ENCODE measurements around the gene VPS13C.

VPS13C gene

DNA sequence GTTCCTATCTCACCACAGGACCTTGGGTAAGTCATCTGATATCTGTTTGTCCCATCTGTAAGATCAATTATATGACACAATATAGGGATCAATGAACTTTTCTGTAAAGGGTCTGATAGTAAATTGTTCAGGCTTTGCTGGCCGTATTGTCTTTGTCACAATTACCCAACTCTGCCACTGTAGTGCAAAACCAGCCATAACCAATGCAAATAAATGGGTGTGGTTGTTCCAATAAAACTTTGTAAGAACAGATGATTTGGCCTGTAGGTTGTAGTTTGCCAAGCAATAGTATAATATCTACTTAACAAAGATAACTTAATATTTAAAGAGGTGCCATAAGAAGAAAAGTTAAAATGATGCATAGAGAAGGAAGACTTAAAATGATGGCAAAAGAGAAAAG is 210.8 kb downstream of the VPS13C start:
- in situ Hi-C loops (cut with HindIII; ENCODE audit: low pct_unique_long_range_greater_than_20kb, low sequenced_read_pairs): no loop called here
- no peak for TF ChIP-seq JUND (IDR thresholded peaks at IDR 0.05; ENCODE audit: low read depth)
- no peak for DNase-seq (ENCODE audit: low read depth in 1 of 2, low spot score in 1 of 2)

DNA sequence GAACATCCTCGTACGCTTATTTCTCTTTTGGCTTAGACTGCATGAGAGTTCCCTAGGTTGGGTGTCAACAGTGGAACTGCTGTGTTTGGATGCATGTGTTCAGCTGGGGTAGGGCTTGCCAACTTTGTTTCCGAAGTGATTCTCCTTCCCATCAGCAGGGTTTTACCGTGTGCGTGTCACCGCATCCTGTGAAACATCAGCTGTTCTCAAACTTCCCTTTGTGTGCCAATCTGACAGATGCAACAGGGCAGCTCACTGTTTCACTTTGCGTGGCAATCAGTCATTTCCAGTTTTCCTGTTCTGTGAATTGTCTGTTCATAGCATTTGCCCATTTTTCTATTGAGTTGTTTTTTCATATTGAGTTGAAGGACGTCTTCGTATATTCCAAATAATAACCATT is 218.8 kb downstream of the VPS13C start:
- TF ChIP-seq JUND (IDR thresholded peaks at IDR 0.05; ENCODE audit: low read depth): no peak
- in situ Hi-C loops (cut with HindIII; ENCODE audit: low pct_unique_long_range_greater_than_20kb, low sequenced_read_pairs): no loop called here
- no peak for DNase-seq (ENCODE audit: low read depth in 1 of 2, low spot score in 1 of 2)

DNA sequence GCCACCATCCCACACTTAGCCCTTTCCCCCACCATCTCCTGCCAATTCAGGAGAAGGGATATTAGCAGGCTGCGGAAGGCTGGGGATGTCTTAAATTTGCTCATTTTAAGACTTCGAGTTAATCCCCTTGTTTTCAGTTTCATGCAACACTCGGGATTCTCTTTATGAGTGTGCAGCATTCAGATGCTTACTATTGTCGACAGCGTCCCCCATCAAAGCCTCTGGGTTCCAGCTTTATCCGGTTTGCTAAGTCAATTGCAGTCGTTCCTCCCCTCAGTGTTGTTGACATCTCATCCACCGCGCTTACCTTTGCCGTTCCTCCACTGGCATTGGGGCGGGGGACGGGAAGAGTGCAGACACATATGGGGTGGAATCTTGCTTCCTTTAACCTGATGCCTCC is 220.2 kb downstream of the VPS13C start:
- DNase-seq (ENCODE audit: low read depth in 1 of 2, low spot score in 1 of 2): no peak
- in situ Hi-C loops (cut with HindIII; ENCODE audit: low pct_unique_long_range_greater_than_20kb, low sequenced_read_pairs): no loop called here
- no peak for TF ChIP-seq JUND (IDR thresholded peaks at IDR 0.05; ENCODE audit: low read depth)

DNA sequence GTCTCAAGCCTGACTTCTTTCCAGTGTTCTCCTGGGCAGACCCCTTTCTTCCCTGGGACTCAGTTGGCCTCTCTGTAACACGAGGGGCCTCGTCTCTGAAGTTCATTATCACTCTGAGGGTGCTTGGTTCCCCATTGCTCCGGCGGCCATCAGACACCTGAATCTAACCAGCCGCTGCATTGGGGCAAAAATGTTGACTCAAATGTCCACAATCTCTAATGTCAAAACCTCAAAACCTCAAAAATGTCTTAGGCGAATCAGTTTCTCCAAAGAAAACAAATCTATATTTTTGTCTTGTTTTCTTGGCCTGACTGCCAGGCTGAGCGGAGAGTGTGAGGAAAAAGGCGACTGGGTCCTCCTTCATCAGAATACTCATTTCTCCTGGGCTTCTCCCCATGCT is 220.7 kb downstream of the VPS13C start:
- in situ Hi-C loops (cut with HindIII; ENCODE audit: low pct_unique_long_range_greater_than_20kb, low sequenced_read_pairs): no loop called here
- DNase-seq (ENCODE audit: low read depth in 1 of 2, low spot score in 1 of 2): no peak
- TF ChIP-seq JUND (IDR thresholded peaks at IDR 0.05; ENCODE audit: low read depth): no peak

DNA sequence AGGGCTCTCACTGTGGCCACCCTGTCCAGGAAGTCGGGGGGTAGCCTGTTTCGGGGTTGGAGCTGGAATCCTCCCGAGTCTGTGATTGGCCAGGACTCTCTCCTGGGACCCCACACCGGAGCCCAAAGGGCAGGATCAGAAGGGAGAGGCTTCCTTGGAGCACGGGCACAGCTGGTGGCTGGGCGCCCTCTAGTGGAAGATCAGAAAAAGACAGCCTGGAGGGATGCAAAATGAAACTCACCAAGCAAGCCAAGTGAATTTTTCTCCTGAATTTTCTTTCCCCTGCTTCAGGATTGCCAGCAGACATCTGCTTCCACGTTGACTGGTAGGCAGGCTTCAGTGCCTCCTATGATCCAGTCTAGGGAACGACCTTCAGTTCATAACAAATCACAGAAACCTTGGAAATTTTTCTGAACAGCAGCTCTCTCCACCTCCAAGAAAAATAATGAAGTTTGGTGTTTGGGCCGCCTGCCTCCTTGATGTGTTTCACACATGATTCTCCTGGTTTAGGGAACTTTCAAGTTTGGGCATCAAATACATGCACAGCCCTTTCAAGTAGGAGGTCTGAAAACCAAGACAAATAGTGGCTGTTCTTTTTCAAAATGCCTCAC is 224.6 kb downstream of the VPS13C start:
- no peak for TF ChIP-seq JUND (IDR thresholded peaks at IDR 0.05; ENCODE audit: low read depth)
- peak; percentile 45 to 76 for DNase-seq (ENCODE audit: low read depth in 1 of 2, low spot score in 1 of 2)
- in situ Hi-C loops (cut with HindIII; ENCODE audit: low pct_unique_long_range_greater_than_20kb, low sequenced_read_pairs): no loop called here

DNA sequence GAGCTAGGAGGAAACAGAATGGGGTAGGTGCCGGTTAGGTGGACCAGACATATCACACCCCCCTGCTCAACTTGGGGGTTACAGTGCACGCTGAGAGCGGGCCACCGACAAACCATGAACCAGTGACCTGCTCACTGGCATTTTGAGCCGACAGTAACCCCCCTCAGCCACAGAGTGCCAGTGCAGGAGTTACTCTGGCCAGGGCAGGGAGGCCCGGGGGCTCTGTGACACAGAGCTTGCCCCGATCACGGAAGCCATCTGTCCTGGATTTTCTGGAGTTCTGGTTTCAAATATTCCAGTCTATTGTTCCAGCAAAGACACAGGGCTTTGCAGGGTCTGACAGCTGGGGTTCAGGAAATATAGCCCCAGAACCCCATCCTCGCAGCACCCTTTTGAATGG is 225.2 kb downstream of the VPS13C start:
- DNase-seq (ENCODE audit: low read depth in 1 of 2, low spot score in 1 of 2): no peak
- TF ChIP-seq JUND (IDR thresholded peaks at IDR 0.05; ENCODE audit: low read depth): no peak
- in situ Hi-C loops (cut with HindIII; ENCODE audit: low pct_unique_long_range_greater_than_20kb, low sequenced_read_pairs): no loop called here

DNA sequence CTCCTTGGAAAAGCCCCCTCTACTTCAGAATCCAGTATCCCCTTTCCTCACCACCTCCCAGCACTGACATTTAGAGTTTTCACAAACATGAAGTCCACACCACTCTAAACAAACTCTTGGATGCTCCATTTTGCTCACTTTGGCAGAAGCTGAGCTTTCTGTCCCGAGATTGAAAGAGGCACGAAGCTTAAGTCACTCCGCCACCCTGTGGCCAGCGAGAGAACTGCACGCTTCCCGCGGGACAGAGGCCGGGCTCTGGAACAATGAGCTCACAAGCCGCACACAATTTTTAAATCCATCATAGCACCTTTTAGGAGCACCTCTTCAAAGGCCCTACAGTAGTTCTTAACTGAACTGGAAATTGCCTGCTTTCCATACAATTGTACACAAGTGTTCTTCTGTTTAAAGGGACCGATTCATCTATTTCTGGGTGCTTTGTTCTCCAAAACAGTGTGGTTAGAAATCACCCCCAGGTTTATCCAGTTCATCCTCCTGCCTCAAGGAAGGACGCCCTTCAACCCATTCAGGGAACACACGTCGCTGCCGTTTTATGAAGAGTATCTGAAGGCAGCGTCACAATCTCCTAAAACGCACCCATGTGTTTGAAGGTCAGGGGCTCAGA is 226.1 kb downstream of the VPS13C start:
- in situ Hi-C loops (cut with HindIII; ENCODE audit: low pct_unique_long_range_greater_than_20kb, low sequenced_read_pairs): no loop called here
- DNase-seq (ENCODE audit: low read depth in 1 of 2, low spot score in 1 of 2): peak; percentile 37 to 89
- TF ChIP-seq JUND (IDR thresholded peaks at IDR 0.05; ENCODE audit: low read depth): no peak

DNA sequence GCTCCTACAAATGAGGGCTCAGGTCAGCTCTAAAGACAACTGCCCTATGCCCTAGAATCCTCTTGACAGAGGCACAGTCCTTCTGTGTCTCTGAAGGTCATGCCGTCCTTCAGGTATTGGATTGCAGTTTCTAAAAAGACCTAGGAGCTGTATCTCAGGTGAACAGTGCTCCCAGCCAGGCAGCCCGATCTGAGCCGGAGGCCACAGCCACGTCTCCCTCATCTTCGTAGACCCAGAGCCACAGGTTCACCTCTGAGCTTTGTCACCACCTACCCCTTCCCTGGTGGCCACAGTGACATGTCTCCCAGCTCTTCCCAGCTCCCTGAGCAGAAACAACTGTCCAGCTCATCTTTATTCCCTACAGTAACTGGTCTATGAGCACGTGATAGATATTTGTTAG is 228.0 kb downstream of the VPS13C start:
- in situ Hi-C loops (cut with HindIII; ENCODE audit: low pct_unique_long_range_greater_than_20kb, low sequenced_read_pairs): no loop called here
- no peak for DNase-seq (ENCODE audit: low read depth in 1 of 2, low spot score in 1 of 2)
- TF ChIP-seq JUND (IDR thresholded peaks at IDR 0.05; ENCODE audit: low read depth): no peak

DNA sequence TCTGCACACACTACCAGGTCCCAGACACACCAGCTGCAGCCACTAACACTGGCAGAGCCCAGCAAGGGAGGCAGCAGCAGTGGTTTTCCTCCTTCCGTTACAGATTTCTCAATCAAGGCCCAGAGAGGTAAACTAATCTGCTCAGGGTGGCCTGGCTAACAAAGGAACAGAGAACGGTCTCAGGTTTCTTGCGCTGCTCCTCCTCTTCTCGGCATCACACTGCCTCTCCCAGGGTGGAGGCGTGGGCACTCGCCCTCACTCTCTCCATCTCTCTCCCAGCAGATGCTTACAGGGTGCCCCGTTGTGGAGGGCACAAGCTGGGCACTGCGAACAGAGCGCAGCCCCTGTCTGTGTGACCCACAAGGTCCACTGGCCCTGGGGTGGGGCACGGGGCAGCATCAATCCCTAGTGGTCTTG is 228.7 kb downstream of the VPS13C start:
- in situ Hi-C loops (cut with HindIII; ENCODE audit: low pct_unique_long_range_greater_than_20kb, low sequenced_read_pairs): no loop called here
- DNase-seq (ENCODE audit: low read depth in 1 of 2, low spot score in 1 of 2): no peak
- no peak for TF ChIP-seq JUND (IDR thresholded peaks at IDR 0.05; ENCODE audit: low read depth)

DNA sequence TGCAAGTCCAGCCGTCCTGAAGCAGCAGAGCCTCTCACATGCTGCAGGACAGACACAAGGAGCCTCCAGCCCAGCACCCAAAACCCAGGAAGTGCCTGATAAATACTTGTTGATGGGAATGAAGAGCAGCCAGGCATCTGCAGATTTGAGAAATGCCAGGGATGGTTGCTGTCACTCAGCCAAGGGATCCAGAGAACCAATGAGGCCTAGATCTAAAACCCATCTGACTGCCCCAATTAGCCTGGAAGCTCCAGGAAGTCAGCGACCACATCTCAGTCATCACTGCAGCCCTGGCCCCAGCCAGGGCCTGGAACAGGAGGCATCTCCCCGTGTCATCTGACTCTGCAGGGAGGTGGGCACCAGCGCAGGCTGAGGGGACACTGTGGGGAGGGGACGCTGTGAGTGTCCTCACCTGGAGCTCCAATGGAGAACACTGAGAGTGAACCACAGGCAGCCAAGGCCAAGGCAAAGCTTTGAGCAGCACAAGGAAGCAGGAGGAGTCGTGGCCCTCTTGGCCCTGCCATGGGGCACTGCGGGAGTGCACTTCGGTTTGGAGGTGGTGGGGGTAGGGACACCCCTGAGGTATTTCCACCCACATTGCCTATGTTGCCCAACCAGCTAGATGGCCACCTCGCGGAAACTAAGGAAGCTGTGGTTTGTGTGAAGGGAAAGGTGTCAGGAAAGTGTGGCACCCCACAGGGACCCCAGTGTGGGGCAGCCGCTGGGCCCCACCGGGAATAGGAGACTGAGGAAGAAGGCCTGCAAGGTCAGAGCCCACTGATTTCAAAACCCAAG is 229.5 kb downstream of the VPS13C start:
- DNase-seq (ENCODE audit: low read depth in 1 of 2, low spot score in 1 of 2): no peak
- in situ Hi-C loops (cut with HindIII; ENCODE audit: low pct_unique_long_range_greater_than_20kb, low sequenced_read_pairs): no loop called here

DNA sequence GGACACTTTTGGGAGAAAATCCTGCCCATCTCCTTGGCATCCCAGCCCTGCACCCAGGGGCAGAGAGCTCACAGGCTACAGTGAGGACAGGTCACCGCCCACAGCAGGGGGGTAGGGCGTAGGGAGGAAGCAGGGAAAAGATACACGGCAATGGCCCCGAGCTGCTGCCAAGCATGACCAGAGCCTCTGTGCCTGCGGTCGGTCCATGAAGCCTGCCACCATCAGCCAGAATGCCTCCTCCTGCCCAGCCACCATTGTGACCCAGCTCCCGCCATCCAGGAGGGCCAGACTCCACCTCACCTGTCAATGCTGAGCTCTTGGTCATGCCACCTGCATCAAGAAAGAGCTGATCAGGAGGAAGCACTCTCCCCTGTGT is 230.7 kb downstream of the VPS13C start:
- DNase-seq (ENCODE audit: low read depth in 1 of 2, low spot score in 1 of 2): no peak
- no peak for TF ChIP-seq JUND (IDR thresholded peaks at IDR 0.05; ENCODE audit: low read depth)
- in situ Hi-C loops (cut with HindIII; ENCODE audit: low pct_unique_long_range_greater_than_20kb, low sequenced_read_pairs): no loop called here

More for the DNA sequence above, 229.5 kb downstream of the VPS13C start:
- TF ChIP-seq JUND (IDR thresholded peaks at IDR 0.05; ENCODE audit: low read depth): no peak

DNA sequence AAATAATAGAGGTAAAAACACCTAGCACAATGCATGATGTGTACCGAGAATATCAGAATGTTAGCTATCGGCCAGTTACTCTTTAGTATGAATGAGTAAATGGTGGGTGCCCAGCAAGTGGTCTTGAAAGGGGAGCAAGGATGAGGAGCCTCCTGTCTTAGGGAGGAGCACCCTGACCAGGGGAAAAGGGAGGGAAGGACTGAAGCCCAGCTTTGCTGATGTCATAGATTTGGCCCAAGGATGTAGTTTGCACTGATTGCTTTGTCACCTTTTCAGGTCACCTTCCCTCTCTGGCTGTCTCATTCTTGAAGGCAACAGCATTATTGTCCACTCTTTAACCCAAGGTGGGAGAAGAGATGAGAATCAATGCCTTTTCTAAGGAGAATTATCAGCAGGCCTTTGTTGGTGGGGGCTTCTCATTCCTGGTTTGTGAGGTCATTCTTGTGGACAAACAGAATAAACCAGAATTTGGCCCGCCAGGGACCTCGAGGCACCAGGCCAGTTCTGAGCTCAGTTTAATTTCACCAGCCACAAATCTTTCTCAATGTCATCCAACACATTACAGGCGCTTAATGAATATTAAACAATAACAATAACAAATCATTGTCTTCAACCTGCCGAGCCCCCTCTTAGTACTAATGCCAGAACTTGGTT is 231.3 kb downstream of the VPS13C start:
- no peak for DNase-seq (ENCODE audit: low read depth in 1 of 2, low spot score in 1 of 2)
- TF ChIP-seq JUND (IDR thresholded peaks at IDR 0.05; ENCODE audit: low read depth): no peak
- in situ Hi-C loops (cut with HindIII; ENCODE audit: low pct_unique_long_range_greater_than_20kb, low sequenced_read_pairs): no loop called here

DNA sequence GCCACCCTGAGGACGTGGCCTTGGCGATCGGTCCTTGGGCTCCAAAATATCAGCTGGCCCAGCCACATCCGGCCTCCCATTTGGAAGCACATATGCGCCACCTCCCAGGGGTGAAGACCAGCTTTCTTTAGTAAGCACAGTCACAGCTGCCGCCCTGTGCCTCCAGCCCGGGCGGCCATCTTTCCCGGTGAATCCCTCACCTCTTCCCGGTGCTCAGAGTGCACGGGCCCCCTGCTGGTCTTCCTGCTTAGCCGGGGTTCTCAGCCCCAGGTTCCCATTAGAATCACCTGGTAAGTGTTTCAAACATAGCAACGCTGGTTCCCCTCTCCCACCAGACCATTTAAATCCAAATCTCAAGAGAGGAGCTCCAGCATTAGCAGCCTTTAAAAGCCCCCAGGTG is 232.2 kb downstream of the VPS13C start:
- DNase-seq (ENCODE audit: low read depth in 1 of 2, low spot score in 1 of 2): no peak
- TF ChIP-seq JUND (IDR thresholded peaks at IDR 0.05; ENCODE audit: low read depth): no peak
- in situ Hi-C loops (cut with HindIII; ENCODE audit: low pct_unique_long_range_greater_than_20kb, low sequenced_read_pairs): no loop called here
